HUES48 (cell line): ENCODE results near the gene KRTAP16-1.

ENCODE experiments used
- H3K27ac ChIP-seq: one replicate; pipeline ENCODE4 v1.7.0; 2013; ENCODE audit warnings: low read depth, low read length, inconsistent platforms
- H3K27me3 ChIP-seq: 2 replicates; pipeline ENCODE4 v1.6.1; 2013; ENCODE audit warnings: mild to moderate bottlenecking, low read length; ENCODE audit not compliant: control insufficient read depth, insufficient read depth
- H3K36me3 ChIP-seq: 2 replicates; pipeline ENCODE4 v1.6.1; 2013; ENCODE audit warnings: low read length; ENCODE audit not compliant: control insufficient read depth, insufficient read depth
- H3K4me1 ChIP-seq: 2 replicates; pipeline ENCODE4 v1.6.1; 2013; ENCODE audit warnings: mild to moderate bottlenecking, low read length; ENCODE audit not compliant: control insufficient read depth, insufficient read depth
- H3K4me3 ChIP-seq: 2 replicates; pipeline ENCODE4 v1.5.1; 2013; ENCODE audit warnings: mild to moderate bottlenecking, low read depth, low read length
- H3K9ac ChIP-seq: 2 replicates; pipeline ENCODE4 v1.6.1; 2013; ENCODE audit warnings: mild to moderate bottlenecking, low read depth, low read length, moderate library complexity
- H3K9me3 ChIP-seq: 2 replicates; pipeline ENCODE4 v1.6.1; 2013; ENCODE audit warnings: low read length; ENCODE audit not compliant: control insufficient read depth, insufficient read depth

Gene KRTAP16-1

DNA sequence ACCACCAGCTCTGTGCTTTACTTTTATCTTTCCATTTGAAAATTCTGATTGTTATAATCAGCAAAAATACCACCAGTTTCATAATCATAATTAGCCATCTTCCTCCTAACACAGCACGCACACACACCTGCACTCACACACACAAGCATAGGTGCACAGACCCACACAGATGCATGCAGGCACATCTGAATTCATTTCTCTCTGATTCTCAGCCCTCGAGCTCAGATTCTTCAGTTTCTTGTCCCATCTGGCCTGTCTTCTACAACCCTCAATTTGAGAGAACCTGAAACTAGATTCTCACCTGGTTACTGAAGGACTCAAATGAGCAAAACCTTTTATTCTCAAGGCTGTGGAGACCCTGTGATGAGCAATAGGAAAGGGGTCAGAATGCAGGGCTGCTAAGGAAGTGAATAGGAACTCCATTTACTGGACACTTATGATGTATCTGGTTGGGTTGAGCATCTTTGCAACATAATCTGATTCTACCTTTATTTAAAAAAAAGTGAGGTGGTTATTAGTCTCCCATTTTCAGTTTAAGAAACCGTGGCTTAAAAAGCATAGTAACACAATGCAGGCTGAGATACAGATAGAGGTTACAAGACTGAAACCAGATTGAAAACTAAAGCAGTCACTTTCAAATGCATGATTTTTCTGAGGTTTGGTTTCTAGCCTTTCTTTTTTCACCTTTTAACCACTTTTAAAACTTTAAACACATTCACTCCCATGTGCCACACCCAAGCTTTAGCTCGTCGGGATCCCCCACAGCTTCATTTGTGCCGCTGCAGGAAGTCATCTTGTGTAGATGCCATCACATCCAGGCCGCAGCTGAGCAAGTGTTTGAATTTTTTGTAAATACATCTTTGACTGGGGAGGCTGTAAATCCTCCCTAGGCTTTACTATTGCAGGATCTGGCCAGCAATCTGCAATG lies 32.1 kb upstream of the KRTAP16-1 start:
- no peaks in the 10 kb centered on the region for H3K36me3 ChIP-seq
- peaks cover 3% of the 10 kb centered on the region for H3K9me3 ChIP-seq
- no peak overlapping the region for H3K4me3 ChIP-seq
- H3K27ac ChIP-seq, result no peak overlapping the region
- H3K9ac ChIP-seq, result no peak overlapping the region
- no peaks in the 10 kb centered on the region for H3K27me3 ChIP-seq
- no peaks in the 10 kb centered on the region for H3K4me1 ChIP-seq

DNA sequence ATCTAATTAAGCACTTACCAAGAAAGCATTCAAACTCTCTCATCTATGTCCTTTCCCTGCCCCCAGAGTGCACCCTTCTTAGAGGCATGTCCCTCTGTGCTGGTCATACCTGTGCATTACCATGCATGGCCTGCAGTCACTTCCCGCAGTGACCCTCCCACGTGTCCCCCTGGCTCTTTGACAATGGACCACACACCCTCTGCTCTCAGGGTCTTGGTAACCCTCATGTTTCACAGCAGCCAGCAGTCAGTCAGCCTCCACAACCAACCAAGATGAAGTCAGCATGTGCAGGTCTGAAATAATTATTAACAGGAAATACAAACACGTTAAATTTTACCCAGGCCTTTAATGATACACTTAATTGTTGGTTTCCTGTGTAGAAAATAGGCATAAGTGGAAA lies 31.4 kb upstream of the KRTAP16-1 start:
- H3K36me3 ChIP-seq, result no peaks in the 10 kb centered on the region
- H3K27ac ChIP-seq, result no peak overlapping the region
- peaks cover 3% of the 10 kb centered on the region for H3K9me3 ChIP-seq
- no peaks in the 10 kb centered on the region for H3K27me3 ChIP-seq
- no peak overlapping the region for H3K9ac ChIP-seq
- H3K4me3 ChIP-seq, result no peak overlapping the region
- no peaks in the 10 kb centered on the region for H3K4me1 ChIP-seq

- peaks cover 3% of the 10 kb centered on the region for H3K9me3 ChIP-seq
- H3K4me3 ChIP-seq, result no peak overlapping the region
- H3K4me1 ChIP-seq, result no peaks in the 10 kb centered on the region
- no peaks in the 10 kb centered on the region for H3K27me3 ChIP-seq
- no peaks in the 10 kb centered on the region for H3K36me3 ChIP-seq
- no peak overlapping the region for H3K9ac ChIP-seq
- no peak overlapping the region for H3K27ac ChIP-seq
Observed at GRCh38 chr17:41339571-41340172, 30.6 kb upstream of the KRTAP16-1 start.

DNA sequence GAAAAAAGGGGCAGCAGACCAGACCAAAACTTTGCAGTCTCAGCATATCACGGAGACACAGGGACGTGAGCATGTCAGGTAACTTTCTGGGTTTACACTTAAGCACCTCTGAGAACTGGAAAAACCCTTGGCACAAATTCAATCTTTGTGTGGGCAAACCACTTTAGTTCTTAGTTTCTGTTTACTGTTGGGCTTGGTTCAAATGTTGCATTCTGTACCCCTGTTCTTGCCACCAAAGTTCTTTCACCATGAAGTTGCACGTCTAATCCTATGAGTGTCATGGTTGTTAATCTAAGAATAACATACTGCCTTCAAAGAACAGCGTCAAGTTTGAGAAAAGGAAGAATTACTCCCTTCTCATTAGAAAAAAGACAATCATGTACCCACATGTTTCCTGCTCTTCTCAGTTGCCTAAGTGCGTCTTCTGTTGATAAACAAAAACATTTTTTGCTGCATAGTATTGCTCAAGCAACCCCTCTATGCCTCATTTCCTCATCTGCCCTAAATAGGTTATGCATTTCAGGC lies 29.9 kb upstream of the KRTAP16-1 start:
- no peaks in the 10 kb centered on the region for H3K27me3 ChIP-seq
- peaks cover 3% of the 10 kb centered on the region for H3K9me3 ChIP-seq
- no peaks in the 10 kb centered on the region for H3K4me1 ChIP-seq
- H3K36me3 ChIP-seq, result no peaks in the 10 kb centered on the region
- no peak overlapping the region for H3K4me3 ChIP-seq
- no peak overlapping the region for H3K9ac ChIP-seq
- no peak overlapping the region for H3K27ac ChIP-seq

GRCh38 chr17:41335747-41336146 lies 26.6 kb upstream of the KRTAP16-1 start:
- Histone ChIP-seq H3K9ac (no peak overlapping the region), H3K27ac (no peak overlapping the region), H3K4me1 (no peaks in the 10 kb centered on the region), H3K27me3 (no peaks in the 10 kb centered on the region), H3K4me3 (no peak overlapping the region), H3K36me3 (no peaks in the 10 kb centered on the region), H3K9me3 (no peaks in the 10 kb centered on the region)

DNA sequence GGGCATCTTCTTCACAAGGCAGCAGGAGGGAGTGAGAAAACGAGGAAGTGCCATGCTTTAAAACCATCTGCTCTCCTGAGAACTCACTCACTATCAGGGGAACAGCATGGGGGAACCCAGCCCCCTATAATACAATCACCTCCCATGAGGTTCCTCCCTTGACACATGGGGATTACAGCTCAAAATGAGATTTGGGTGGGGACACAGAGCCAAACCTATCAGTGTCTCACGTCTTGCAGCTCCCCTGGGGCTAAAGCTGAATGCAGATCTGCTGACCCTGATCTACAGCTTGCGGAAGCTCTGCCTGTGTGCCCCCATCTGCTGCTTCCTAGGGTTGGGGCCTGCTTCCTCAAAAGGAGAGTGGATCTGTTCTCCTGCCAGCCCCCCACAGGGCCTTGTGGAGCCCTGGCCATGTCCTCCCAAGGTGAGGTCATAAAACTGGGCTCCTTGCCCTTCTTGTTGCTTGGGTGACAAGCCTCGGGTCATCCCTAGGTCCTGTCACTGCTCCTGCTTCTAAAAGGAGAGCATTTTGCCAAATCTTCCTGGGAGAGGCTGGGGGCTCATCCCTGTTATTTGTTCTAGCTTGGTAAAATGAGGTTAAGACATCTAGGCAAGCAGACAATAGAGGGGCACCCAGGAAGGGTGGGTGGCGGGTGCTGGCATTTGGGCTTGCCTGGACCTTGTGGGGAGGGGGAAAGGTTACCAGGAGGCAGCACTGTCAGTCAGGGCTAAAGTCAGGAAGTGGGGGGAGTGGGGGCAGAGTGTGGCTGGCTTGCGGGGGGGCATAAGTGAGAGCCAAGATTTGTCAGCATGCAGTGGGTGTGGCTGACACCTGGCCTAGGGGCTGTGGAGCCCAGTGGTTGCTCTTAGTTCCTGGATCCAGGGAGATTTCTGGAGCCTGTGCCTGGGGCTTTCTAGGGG lies 25.5 kb upstream of the KRTAP16-1 start:
- Histone ChIP-seq H3K9me3 (no peaks in the 10 kb centered on the region), H3K9ac (no peak overlapping the region), H3K27me3 (no peaks in the 10 kb centered on the region), H3K36me3 (no peaks in the 10 kb centered on the region), H3K4me1 (no peaks in the 10 kb centered on the region), H3K27ac (no peak overlapping the region), H3K4me3 (no peak overlapping the region)

- no peak overlapping the region for H3K9ac ChIP-seq
- no peak overlapping the region for H3K27ac ChIP-seq
- H3K4me1 ChIP-seq, result no peaks in the 10 kb centered on the region
- no peaks in the 10 kb centered on the region for H3K27me3 ChIP-seq
- no peaks in the 10 kb centered on the region for H3K36me3 ChIP-seq
- no peaks in the 10 kb centered on the region for H3K9me3 ChIP-seq
- H3K4me3 ChIP-seq, result no peak overlapping the region
Observed at GRCh38 chr17:41333836-41334235, 24.7 kb upstream of the KRTAP16-1 start.

DNA sequence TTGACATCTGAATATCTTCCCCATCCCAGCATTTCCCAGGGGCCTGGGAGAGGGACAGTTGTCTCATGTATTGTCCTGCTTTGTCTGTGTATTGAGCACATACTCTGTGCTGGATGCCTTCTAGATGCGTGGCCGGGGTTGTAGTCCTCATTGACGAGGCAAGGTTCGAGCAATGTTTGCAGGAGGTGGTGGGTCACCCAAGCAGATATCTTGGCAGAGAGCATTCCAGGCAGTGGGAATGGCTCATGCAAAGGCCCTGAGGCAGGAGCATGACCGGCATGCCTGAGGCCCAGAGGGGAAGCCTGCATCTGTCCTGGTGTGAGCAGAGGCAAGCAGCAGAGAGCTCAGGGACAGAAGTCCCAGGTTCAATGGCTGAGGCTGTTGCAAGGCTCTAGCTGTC lies 24.0 kb upstream of the KRTAP16-1 start:
- Histone ChIP-seq H3K4me1 (no peaks in the 10 kb centered on the region), H3K27ac (no peak overlapping the region), H3K4me3 (no peak overlapping the region), H3K9ac (no peak overlapping the region), H3K9me3 (no peaks in the 10 kb centered on the region), H3K27me3 (no peaks in the 10 kb centered on the region), H3K36me3 (no peaks in the 10 kb centered on the region)

DNA sequence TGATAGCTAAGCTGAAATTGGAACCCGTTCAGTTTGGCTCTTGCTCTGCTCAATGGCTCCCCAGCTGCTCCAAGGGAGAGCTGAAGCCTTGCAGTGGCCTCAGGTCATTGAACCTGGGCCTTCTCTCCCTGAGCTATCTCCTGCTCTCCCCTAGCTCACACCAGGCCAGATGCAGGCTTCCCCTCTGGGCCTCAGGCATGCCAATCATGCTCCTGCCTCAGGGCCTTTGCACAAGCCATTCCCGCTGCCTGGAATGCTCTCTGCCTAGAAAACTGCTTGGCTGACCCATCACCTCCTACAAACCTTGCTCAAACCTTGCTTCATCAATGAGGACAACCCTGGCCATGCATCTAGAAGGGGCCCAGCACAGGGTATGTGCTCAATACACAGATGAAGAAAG lies 23.1 kb upstream of the KRTAP16-1 start:
- no peak overlapping the region for H3K9ac ChIP-seq
- no peaks in the 10 kb centered on the region for H3K9me3 ChIP-seq
- H3K4me3 ChIP-seq, result no peak overlapping the region
- no peaks in the 10 kb centered on the region for H3K36me3 ChIP-seq
- H3K27ac ChIP-seq, result no peak overlapping the region
- no peaks in the 10 kb centered on the region for H3K4me1 ChIP-seq
- no peaks in the 10 kb centered on the region for H3K27me3 ChIP-seq

- Histone ChIP-seq H3K27me3 (no peaks in the 10 kb centered on the region), H3K36me3 (no peaks in the 10 kb centered on the region), H3K27ac (no peak overlapping the region), H3K4me1 (no peaks in the 10 kb centered on the region), H3K9me3 (no peaks in the 10 kb centered on the region), H3K4me3 (no peak overlapping the region), H3K9ac (no peak overlapping the region)
Observed at GRCh38 chr17:41331606-41332005, 22.5 kb upstream of the KRTAP16-1 start.
